ENCODE data around the gene ACSF2.

The ACSF2 gene

GRCh38 chr17:50440838-50441829, 15.1 kb downstream of the ACSF2 start:
- DNase-seq = no peak

GRCh38 chr17:50443505-50443974, 17.5 kb downstream of the ACSF2 start:
- DNase-seq = no peak

GRCh38 chr17:50444841-50445715, 19.1 kb downstream of the ACSF2 start:
- no peak for DNase-seq

- DNase-seq = no peak
These were observed 19.8 kb downstream of the ACSF2 start for GRCh38 chr17:50445730-50446325.

- no peak for DNase-seq
These were observed 22.0 kb downstream of the ACSF2 start for GRCh38 chr17:50447870-50448595.

GRCh38 chr17:50448643-50449042, 22.6 kb downstream of the ACSF2 start:
- no peak for DNase-seq

GRCh38 chr17:50451943-50452629, 26.1 kb downstream of the ACSF2 start:
- DNase-seq = no peak

- no peak for DNase-seq
These were observed 26.7 kb downstream of the ACSF2 start for GRCh38 chr17:50452630-50453300.

- DNase-seq = no peak
These were observed 27.9 kb downstream of the ACSF2 start for GRCh38 chr17:50453901-50454300.

GRCh38 chr17:50457621-50458020, 31.6 kb downstream of the ACSF2 start:
- no peak for DNase-seq

GRCh38 chr17:50458270-50458669, 32.3 kb downstream of the ACSF2 start:
- DNase-seq = no peak

- DNase-seq = no peak
These were observed 33.0 kb downstream of the ACSF2 start for GRCh38 chr17:50458701-50459676.

GRCh38 chr17:50459756-50460155, 33.7 kb downstream of the ACSF2 start:
- no peak for DNase-seq

- DNase-seq = no peak
These were observed 35.0 kb downstream of the ACSF2 start for GRCh38 chr17:50460831-50461526.

- no peak for DNase-seq
These were observed 35.6 kb downstream of the ACSF2 start for GRCh38 chr17:50461550-50462132.

GRCh38 chr17:50462446-50462845, 36.4 kb downstream of the ACSF2 start:
- no peak for DNase-seq

- DNase-seq = no peak
These were observed 38.1 kb downstream of the ACSF2 start for GRCh38 chr17:50464121-50464520.

GRCh38 chr17:50464736-50465135, 38.7 kb downstream of the ACSF2 start:
- no peak for DNase-seq

- DNase-seq = no peak
These were observed 39.2 kb downstream of the ACSF2 start for GRCh38 chr17:50465171-50465570.

Measured in NCI-H1694 treated with DMSO at 0.1 percent for 48 hours (cell line).